OCI-LY1 (cell line): ENCODE results near the gene FASN.

Source experiments
- H2AFZ ChIP-seq: fragments of 200-600 bp; sonication (generic), shearing (Covaris generic); 2 replicates; pipeline ENCODE4 v1.6.0; 2014; ENCODE audit warnings: antibody characterized with exemption, mild to moderate bottlenecking, low read length
- H3F3A ChIP-seq: fragments of 200-600 bp; sonication (generic), shearing (Covaris generic); 2 replicates; pipeline ENCODE4 v1.6.0; 2014; ENCODE audit warnings: mild to moderate bottlenecking, antibody characterized with exemption, low read length, moderate library complexity; ENCODE audit not compliant: insufficient read depth
- H3K27ac ChIP-seq: fragments of 200-600 bp; sonication (generic); 2 replicates; pipeline ENCODE4 v1.5.1; 2014; ENCODE audit warnings: low read length, mixed run types, mild to moderate bottlenecking, low read depth; ENCODE audit not compliant: poor library complexity, severe bottlenecking
- H3K27me3 ChIP-seq: fragments of 200-600 bp; sonication (generic); 2 replicates; pipeline ENCODE4 v1.6.0; 2014; ENCODE audit warnings: antibody characterized with exemption, mild to moderate bottlenecking, low read length, moderate library complexity; ENCODE audit not compliant: insufficient read depth
- H3K36me3 ChIP-seq: fragments of 200-600 bp; sonication (generic); 2 replicates; pipeline ENCODE4 v1.6.1; 2014; ENCODE audit warnings: mild to moderate bottlenecking, antibody characterized with exemption, low read length, moderate library complexity, mixed read lengths; ENCODE audit not compliant: insufficient read depth
- H3K4me1 ChIP-seq: fragments of 200-600 bp; sonication (generic); 2 replicates; pipeline ENCODE4 v1.5.1; 2014; ENCODE audit warnings: mild to moderate bottlenecking, low read length, moderate library complexity; ENCODE audit not compliant: insufficient read depth, severe bottlenecking
- H3K4me2 ChIP-seq: fragments of 200-600 bp; sonication (generic), shearing (Covaris generic); 2 replicates; pipeline ENCODE4 v1.6.1; 2014; ENCODE audit warnings: low read length
- H3K4me3 ChIP-seq: fragments of 200-600 bp; sonication (generic); 2 replicates; pipeline ENCODE4 v1.5.1; 2014; ENCODE audit warnings: low read length, low read depth, mild to moderate bottlenecking, mixed read lengths; ENCODE audit not compliant: poor library complexity, severe bottlenecking
- H3K79me2 ChIP-seq: fragments of 200-600 bp; shearing (Covaris generic); 2 replicates; pipeline ENCODE4 v1.6.1; 2016; ENCODE audit warnings: mixed run types, low read length, mixed read lengths; ENCODE audit not compliant: insufficient read depth
- H3K9ac ChIP-seq: fragments of 200-600 bp; sonication (generic), shearing (Covaris generic); 2 replicates; pipeline ENCODE4 v1.6.1; 2014; ENCODE audit warnings: mild to moderate bottlenecking, low read length, mixed read lengths
- H3K9me2 ChIP-seq: fragments of 200-600 bp; sonication (generic), shearing (Covaris generic); 2 replicates; pipeline ENCODE4 v1.6.1; 2014; ENCODE audit warnings: low read depth, mild to moderate bottlenecking, low read length, mixed read lengths
- H3K9me3 ChIP-seq: fragments of 200-600 bp; shearing (Covaris generic); 2 replicates; pipeline ENCODE4 v1.6.1; 2014; ENCODE audit warnings: low read length, mixed read lengths
- H4K20me1 ChIP-seq: fragments of 200-600 bp; sonication (generic), shearing (Covaris generic); 2 replicates; pipeline ENCODE4 v1.6.0; 2016; ENCODE audit warnings: mild to moderate bottlenecking, low read length; ENCODE audit not compliant: insufficient read depth
- EZH2 ChIP-seq: fragments of 200-600 bp; sonication (generic), shearing (Covaris generic); IDR thresholded peaks from 2 replicates; pipeline ENCODE4 v1.8.0; 2017; ENCODE audit warnings: borderline replicate concordance, mixed run types, mild to moderate bottlenecking, antibody characterized with exemption, low read length, moderate library complexity, mixed read lengths
- TF ChIP-seq, protein P1 (sequence below): fragments of 200-600 bp; sonication (generic), shearing (Covaris generic); IDR thresholded peaks from 2 replicates; pipeline ENCODE4 v1.5.1; 2017; ENCODE audit warnings: mild to moderate bottlenecking, antibody characterized with exemption, low read length, moderate library complexity, mixed read lengths

The FASN gene

DNA sequence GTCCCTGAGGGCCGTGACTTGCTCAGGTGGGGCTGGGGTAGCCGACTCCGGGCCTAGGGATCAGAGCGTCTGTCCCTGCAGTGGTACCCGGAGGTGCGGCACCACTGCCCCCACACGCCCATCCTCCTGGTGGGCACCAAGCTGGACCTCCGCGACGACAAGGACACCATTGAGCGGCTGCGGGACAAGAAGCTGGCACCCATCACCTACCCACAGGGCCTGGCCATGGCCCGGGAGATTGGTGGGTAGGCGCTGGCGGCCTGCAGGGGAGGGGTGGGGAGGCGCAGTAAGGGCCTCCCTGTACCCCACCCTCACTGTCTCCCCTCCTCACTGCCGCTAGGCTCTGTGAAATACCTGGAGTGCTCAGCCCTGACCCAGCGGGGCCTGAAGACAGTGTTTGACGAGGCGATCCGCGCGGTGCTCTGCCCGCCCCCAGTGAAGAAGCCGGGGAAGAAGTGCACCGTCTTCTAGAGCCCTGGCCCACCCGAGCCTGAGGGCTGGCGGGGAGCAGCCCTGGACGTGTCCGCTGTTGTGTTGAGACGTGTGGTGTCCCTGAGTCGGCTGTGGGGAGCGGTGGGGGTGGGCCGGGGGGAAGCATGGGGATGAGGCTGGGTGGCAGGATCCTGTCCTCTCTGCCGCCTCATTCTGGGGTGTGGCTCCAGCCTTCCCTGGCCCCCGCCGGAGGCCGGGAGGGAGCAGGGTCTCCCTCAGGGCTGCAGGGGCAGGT lies 64.5 kb downstream of the FASN start:
- Histone ChIP-seq H3K4me1 (peaks cover 39% of the 10 kb centered on the region), H3K9me2 (no peaks in the 10 kb centered on the region), H3K27me3 (no peaks in the 10 kb centered on the region), H3K9ac (no peak overlapping the region), H2AFZ (no peak overlapping the region), H3K4me3 (no peak overlapping the region), H3K9me3 (no peaks in the 10 kb centered on the region), H3K4me2 (no peak overlapping the region), H3K27ac (no peak overlapping the region), H3K79me2 (no peaks in the 10 kb centered on the region), H3F3A (no peaks in the 10 kb centered on the region; the same call in 1 of the 2 replicates), H3K36me3 (peaks cover 10% of the 10 kb centered on the region; the same call in 1 of the 2 replicates), H4K20me1 (no peaks in the 10 kb centered on the region)
- no peak for TF ChIP-seq EZH2
- TF ChIP-seq, protein P1, sequence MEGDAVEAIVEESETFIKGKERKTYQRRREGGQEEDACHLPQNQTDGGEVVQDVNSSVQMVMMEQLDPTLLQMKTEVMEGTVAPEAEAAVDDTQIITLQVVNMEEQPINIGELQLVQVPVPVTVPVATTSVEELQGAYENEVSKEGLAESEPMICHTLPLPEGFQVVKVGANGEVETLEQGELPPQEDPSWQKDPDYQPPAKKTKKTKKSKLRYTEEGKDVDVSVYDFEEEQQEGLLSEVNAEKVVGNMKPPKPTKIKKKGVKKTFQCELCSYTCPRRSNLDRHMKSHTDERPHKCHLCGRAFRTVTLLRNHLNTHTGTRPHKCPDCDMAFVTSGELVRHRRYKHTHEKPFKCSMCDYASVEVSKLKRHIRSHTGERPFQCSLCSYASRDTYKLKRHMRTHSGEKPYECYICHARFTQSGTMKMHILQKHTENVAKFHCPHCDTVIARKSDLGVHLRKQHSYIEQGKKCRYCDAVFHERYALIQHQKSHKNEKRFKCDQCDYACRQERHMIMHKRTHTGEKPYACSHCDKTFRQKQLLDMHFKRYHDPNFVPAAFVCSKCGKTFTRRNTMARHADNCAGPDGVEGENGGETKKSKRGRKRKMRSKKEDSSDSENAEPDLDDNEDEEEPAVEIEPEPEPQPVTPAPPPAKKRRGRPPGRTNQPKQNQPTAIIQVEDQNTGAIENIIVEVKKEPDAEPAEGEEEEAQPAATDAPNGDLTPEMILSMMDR, result no peak

DNA sequence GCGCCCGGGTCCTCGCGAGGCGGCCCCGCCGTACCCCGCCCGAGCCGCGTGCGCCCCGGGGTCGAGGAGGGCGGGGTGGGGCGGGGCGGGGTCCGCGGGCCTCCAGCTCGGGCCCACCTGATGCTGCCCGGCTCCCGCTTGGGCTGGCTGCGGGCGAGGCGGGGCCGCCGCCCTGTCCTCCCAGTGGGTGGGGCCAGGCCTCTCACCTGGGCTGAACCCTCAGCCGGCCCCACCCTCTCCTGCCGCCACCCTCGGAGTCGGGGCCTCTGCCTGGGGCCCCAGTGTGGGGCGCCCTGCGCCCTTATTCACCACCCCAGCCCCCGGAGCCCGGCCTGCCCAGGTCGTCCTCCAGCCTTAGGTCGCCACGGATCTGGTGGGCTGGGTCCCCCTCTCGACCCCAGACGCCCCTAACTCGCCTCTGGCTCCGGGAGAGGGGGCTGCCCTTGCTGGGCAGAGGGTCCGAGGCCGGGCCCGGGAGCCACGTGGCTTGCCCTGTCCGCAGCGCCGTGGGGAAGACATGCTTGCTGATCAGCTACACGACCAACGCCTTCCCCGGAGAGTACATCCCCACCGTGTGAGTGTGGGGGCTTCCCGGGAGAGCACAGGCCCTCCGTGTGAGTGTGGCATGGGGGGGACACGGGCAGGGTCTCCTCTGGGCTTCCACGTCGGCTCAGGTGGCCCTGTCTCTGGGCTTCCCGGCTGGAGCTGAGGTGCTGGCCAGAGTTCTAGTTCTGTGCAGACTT lies 66.0 kb downstream of the FASN start:
- Histone ChIP-seq H4K20me1 (no peaks in the 10 kb centered on the region), H3K4me1 (peaks cover 34% of the 10 kb centered on the region), H2AFZ (no peak overlapping the region), H3K79me2 (no peaks in the 10 kb centered on the region), H3K9me3 (no peaks in the 10 kb centered on the region), H3K4me3 (peak overlapping the region; percentile 50), H3K9me2 (no peaks in the 10 kb centered on the region), H3K27me3 (no peaks in the 10 kb centered on the region), H3K27ac (no peak overlapping the region), H3K4me2 (peak overlapping the region; percentile 47), H3F3A (no peaks in the 10 kb centered on the region; the same call in 1 of the 2 replicates), H3K36me3 (peaks cover 10% of the 10 kb centered on the region; the same call in 1 of the 2 replicates), H3K9ac (peak overlapping the region; percentile 35; the same call in 1 of the 2 replicates)
- TF ChIP-seq, protein P1, result no peak
- no peak for TF ChIP-seq EZH2

DNA sequence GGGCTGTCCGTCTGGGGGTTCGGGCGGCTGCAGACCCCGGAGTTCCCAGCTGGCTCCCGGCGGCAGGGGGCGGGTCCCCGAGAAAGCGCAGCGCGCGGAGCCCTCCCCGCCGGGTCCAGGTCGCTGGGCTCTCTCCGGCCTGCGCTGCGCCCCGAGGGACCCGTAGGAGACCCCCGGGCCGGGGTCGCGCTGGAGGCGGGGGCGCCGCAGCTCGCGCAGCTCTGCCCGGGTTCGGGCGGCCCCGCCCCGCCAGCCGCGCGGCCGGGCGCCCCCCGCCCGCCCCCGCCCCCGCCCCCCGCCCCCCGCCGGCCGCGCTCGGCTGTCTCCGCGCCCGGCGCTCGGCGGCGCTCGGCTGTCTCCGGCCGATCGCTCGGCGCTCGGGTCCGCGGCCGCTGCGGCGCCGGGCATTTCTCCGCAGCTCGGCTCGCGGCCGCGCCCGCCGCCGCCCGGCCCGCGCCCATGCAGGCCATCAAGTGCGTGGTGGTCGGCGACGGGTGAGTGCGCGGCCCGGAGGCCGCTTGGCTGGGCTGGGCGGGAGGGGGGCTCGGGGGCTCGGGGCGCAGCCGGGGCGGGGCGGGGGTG lies 66.6 kb downstream of the FASN start, which contains the start of gene RAC3:
RAC3 (plus strand) TSS at position 376 of the 582 bp plus-strand sequence; CDS start at position 460, 84 bp downstream.
- TF ChIP-seq, protein P1, result no peak
- TF ChIP-seq EZH2, result no peak
- no peaks in the 10 kb centered on the region for H3K79me2 ChIP-seq
- no peaks in the 10 kb centered on the region for H3K9me3 ChIP-seq
- no peaks in the 10 kb centered on the region for H4K20me1 ChIP-seq
- H3K4me3 ChIP-seq, result peak within 1 kb of the TSS; percentile 73
- H3K27me3 ChIP-seq, result no peaks in the 10 kb centered on the region
- H2AFZ ChIP-seq, result no peak within 1 kb of the TSS
- H3K9me2 ChIP-seq, result no peaks in the 10 kb centered on the region
- no peaks in the 10 kb centered on the region; the same call in 1 of the 2 replicates for H3F3A ChIP-seq
- H3K9ac ChIP-seq, result peak within 1 kb of the TSS; percentile 73
- peaks cover 7% of the 10 kb centered on the region; the same call in 1 of the 2 replicates for H3K36me3 ChIP-seq
- peaks cover 28% of the 10 kb centered on the region for H3K4me1 ChIP-seq
- peak within 1 kb of the TSS; percentile 72 for H3K4me2 ChIP-seq
- no peak within 1 kb of the TSS for H3K27ac ChIP-seq
